Loucy (cell line): ENCODE data around the gene ACP3.

ENCODE experiments used
- CTCF ChIP-seq: fragments of 200-600 bp; sonication (generic); conservative IDR thresholded peaks from 2 replicates; pipeline ENCODE4 v1.5.1; 2014; ENCODE audit warnings: mild to moderate bottlenecking, antibody characterized with exemption, low read length
- EZH2phosphoT487 ChIP-seq: fragments of 200-600 bp; IDR thresholded peaks from 2 replicates; pipeline ENCODE4 v1.6.1; 2018; ENCODE audit warnings: antibody characterized with exemption, mild to moderate bottlenecking, moderate library complexity, borderline replicate concordance

- TF ChIP-seq EZH2phosphoT487, result no peak
- no peak for TF ChIP-seq CTCF
Observed at GRCh38 chr3:132381348-132381944, 64.2 kb downstream of the ACP3 start.
